Peyer's patch (tissue), 4 donors: ENCODE measurements around the gene LACRT. TPM values are rescaled to one million over a fixed set of nuclear protein-coding genes. Genes with fewer than 3 reads are reported as not detected.
A peak's percentile ranks its signal among the peaks of the same experiment; 100 is the strongest.

Experiments
- DNase-seq, 3 donors: peaks; one replicate each; pipeline ENCODE4 v3.0.0-alpha.2; 2017 to 2019
- H3K27ac ChIP-seq, 4 donors: fragments of 200-600 bp; sonication (generic); one replicate each; pipeline ENCODE4 v1.5.1; 2016 to 2019
- H3K27me3 ChIP-seq, 2 donors: fragments of 200-600 bp; sonication (generic); one replicate each; pipeline ENCODE4 v1.5.1; 2019
- H3K36me3 ChIP-seq, 3 donors: fragments of 200-600 bp; sonication (generic); one replicate each; pipeline ENCODE4 v1.5.1; 2016 to 2019
- H3K4me1 ChIP-seq, 4 donors: fragments of 200-600 bp; sonication (generic); one replicate each; pipeline ENCODE4 v1.5.1; 2016 to 2019
- H3K4me3 ChIP-seq, 4 donors: fragments of 200-600 bp; sonication (generic); 1 replicate in 3 of 4; 2 replicates in 1 of 4; pipeline ENCODE4 v1.5.1; 2016 to 2019; ENCODE audit warnings: mild to moderate bottlenecking in 1 of 4
- H3K9me3 ChIP-seq, 4 donors: fragments of 200-600 bp; sonication (generic); one replicate each; pipeline ENCODE4 v1.5.1; 2016 to 2019; ENCODE audit warnings: mild to moderate bottlenecking in 1 of 4
- CTCF ChIP-seq, 6 experiments: fragments of 450-650 bp in 4 of 6; fragments of 200-600 bp in 2 of 6; sonication (generic) in 1 of 6; IDR thresholded peaks; one replicate each; pipeline ENCODE4 v1.5.1; 2017 to 2019; ENCODE audit warnings: antibody characterized with exemption in 6 of 6, mild to moderate bottlenecking in 3 of 6, moderate library complexity in 1 of 6
- POLR2A ChIP-seq, 2 donors: fragments of 450-650 bp; IDR thresholded peaks; one replicate each; pipeline ENCODE4 v1.5.1; 2017; ENCODE audit warnings: antibody characterized with exemption in 2 of 2, mild to moderate bottlenecking in 2 of 2, moderate library complexity in 2 of 2
- total RNA-seq, 4 donors: library from RNA; depleted of rRNA; stranded (reverse); fragments of >200 nt; gene quantifications; one replicate each; pipeline ENCODE4 v1.1.0, GENCODE V29; 2016

The LACRT gene
- total RNA-seq, 4 donors from 2014 or later = not detected

GRCh38 chr12:54596526-54596946 is 38.2 kb downstream of the LACRT start:
- no peak for TF ChIP-seq POLR2A (IDR thresholded peaks at IDR 0.05)
- peak in 5 of 6 experiments; percentile 50 to 79 (median 63) for TF ChIP-seq CTCF (IDR thresholded peaks at IDR 0.05)

DNA sequence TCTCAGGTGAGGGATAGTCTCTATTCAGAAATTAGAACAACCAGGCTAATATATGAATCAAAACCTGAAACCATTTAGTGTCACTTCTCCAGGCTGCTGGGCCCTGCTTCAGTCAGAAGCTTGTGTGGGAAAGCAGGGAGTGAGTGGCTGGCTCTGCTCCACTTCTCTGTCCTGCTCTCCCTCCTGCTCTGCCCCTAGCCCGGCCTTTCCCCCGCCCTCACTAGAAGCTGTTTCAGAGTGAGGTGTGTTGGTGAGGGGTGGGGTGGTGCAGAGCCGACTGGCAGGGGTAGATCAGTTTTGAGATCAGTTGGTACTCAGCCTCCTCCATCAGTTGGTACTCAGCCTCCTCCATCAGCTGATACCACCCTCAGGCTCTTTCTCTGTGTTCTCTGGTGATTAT is 39.2 kb downstream of the LACRT start:
- no peak for DNase-seq
- H3K36me3 ChIP-seq = no peaks in the 10 kb centered on the region
- no peak for TF ChIP-seq POLR2A (IDR thresholded peaks at IDR 0.05)
- TF ChIP-seq CTCF (IDR thresholded peaks at IDR 0.05) = no peak
- H3K4me3 ChIP-seq = no peak overlapping the region
- no peak overlapping the region for H3K27ac ChIP-seq
- no peaks in the 10 kb centered on the region for H3K27me3 ChIP-seq
- H3K4me1 ChIP-seq = no peaks in the 10 kb centered on the region
- H3K9me3 ChIP-seq = no peaks in the 10 kb centered on the region

More at GRCh38 chr12:54596526-54596946, 38.2 kb downstream of the LACRT start:
- H3K4me3 ChIP-seq = no peak overlapping the region
- DNase-seq = peak; percentile 44 to 84 (median 70)
- H3K27me3 ChIP-seq = no peaks in the 10 kb centered on the region
- no peak overlapping the region for H3K27ac ChIP-seq
- no peaks in the 10 kb centered on the region for H3K4me1 ChIP-seq
- H3K36me3 ChIP-seq = no peaks in the 10 kb centered on the region
- no peaks in the 10 kb centered on the region for H3K9me3 ChIP-seq

DNA sequence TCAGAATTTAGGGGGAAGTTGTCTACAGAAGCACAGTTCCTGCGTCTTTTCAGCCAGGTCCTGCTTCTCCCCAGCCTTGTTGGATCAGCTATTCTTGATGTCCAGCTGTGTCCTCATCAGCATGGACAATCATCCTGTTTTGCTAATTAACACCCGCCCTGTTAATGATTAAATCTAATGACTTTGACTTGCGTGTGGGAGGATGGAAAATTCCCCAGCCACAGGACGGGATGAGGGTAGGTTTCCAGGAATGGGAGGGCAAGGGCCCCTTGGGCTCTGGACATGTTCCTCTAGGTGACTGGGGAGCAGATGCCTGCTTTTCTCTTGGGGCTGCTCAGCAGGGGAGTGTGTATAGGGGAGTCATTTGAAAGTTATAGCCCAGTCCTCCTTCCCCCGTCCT is 41.0 kb downstream of the LACRT start:
- Histone ChIP-seq H3K4me1 (no peaks in the 10 kb centered on the region), H3K36me3 (no peaks in the 10 kb centered on the region), H3K9me3 (no peaks in the 10 kb centered on the region), H3K4me3 (no peak overlapping the region), H3K27me3 (no peaks in the 10 kb centered on the region), H3K27ac (no peak overlapping the region)
- no peak for DNase-seq
- TF ChIP-seq POLR2A (IDR thresholded peaks at IDR 0.05) (no peak), CTCF (IDR thresholded peaks at IDR 0.05) (no peak)

DNA sequence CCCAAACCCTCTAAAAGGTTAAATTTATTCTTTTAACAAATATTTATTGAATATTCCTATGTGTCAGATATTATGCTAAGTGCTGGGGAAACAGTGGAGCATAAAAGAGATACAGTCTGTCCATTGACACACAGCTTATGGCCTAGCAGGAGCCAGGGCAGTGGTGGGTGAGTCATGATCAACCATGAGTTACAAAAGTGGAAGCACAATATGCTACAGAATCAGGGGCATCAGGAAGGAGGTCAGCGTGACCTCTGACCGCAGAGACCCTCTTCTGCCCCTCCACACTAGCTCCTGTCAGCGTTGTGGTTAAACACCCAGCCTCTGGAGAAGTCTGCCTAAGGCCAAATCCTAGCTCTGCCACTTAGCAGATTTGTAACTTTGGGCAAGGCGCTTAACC is 41.6 kb downstream of the LACRT start:
- Histone ChIP-seq H3K27me3 (no peaks in the 10 kb centered on the region), H3K4me3 (no peak overlapping the region), H3K4me1 (peaks cover 0 to 5% (median 0%) of the 10 kb centered on the region in 4 donors), H3K36me3 (no peaks in the 10 kb centered on the region), H3K9me3 (no peaks in the 10 kb centered on the region), H3K27ac (no peak overlapping the region)
- DNase-seq = no peak
- TF ChIP-seq POLR2A (IDR thresholded peaks at IDR 0.05) (no peak), CTCF (IDR thresholded peaks at IDR 0.05) (no peak)

DNA sequence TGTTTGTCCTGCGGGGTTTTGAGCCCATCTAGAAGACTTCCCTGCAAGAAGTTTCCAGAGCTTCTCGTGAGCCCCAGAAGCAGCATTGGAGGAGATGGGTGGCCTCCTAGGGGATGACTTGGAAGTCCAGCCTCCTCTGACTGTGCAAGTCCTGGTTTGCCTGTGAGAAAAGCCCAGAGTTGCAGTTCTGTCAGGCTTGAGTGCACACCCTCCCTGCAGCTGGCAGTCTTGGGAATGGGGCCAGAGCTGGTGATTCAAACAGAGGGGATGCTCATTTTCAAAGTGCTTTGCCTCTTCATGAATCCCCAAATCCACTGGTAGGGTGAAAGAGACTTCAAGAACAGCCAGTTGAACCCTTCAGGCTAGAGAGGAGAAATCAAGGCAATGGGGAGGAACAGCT is 42.4 kb downstream of the LACRT start:
- H3K27me3 ChIP-seq = no peaks in the 10 kb centered on the region
- H3K9me3 ChIP-seq = no peaks in the 10 kb centered on the region
- H3K27ac ChIP-seq = no peak overlapping the region
- TF ChIP-seq CTCF (IDR thresholded peaks at IDR 0.05) (no peak), POLR2A (IDR thresholded peaks at IDR 0.05) (no peak)
- DNase-seq = no peak
- H3K4me3 ChIP-seq = no peak overlapping the region
- peaks cover 0 to 11% (median 0%) of the 10 kb centered on the region in 4 donors for H3K4me1 ChIP-seq
- H3K36me3 ChIP-seq = no peaks in the 10 kb centered on the region
